ENCODE measurements around the gene RIC3. TPM values are rescaled to one million over a fixed set of nuclear protein-coding genes. Genes with fewer than 3 reads are reported as not detected.

RIC3 gene
- polyA plus RNA-seq, 4 donors = 0.45 to 3.7 (median 1.8) TPM

DNA sequence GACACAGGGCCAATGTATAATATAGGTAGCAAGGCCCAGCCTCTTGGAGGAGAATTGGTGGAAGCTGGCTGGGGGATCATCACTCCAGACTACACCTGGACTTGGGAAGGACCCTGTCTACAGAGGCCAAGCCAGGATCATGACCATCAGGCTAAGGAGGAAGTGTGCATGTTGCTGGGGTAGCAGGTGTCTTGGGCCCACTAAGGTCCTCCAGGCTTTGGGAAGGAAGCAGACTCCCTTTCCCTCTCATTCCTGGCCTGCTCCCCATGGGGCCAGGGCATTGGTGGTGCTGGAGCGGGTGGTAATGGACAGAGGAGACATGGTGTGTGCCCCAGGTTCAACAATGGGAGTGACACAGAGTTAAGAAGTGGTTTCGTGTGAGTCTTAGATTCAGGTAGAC is 103.8 kb downstream of the RIC3 start:
- WGBS, 3 donors = 93 to 96% (median 95%) methylated on average over 2 of the region's 2 CpGs
- Histone ChIP-seq H3K9me3 (ENCODE audit: control insufficient read depth in 2 of 2, insufficient read depth in 1 of 2, low read depth in 1 of 2, low read length in 1 of 2) (no peaks in the 10 kb centered on the region), H3K4me3 (ENCODE audit: low read depth in 1 of 3, low read length in 3 of 3) (no peak overlapping the region), H3K27me3 (ENCODE audit: control insufficient read depth in 3 of 3, insufficient read depth in 3 of 3, low read length in 3 of 3) (no peaks in the 10 kb centered on the region), H3K4me1 (ENCODE audit: control insufficient read depth in 3 of 3, insufficient read depth in 2 of 3, low read depth in 1 of 3, low read length in 2 of 3) (peaks cover 2 to 7% (median 3%) of the 10 kb centered on the region in 3 donors), H3K36me3 (ENCODE audit: control insufficient read depth in 3 of 3, insufficient read depth in 2 of 3, low read depth in 1 of 3, low read length in 3 of 3) (no peaks in the 10 kb centered on the region), H3K27ac (ENCODE audit: low read depth in 1 of 3, low read length in 2 of 3) (no peak overlapping the region)
- FAIRE-seq (no peak), DNase-seq (no peak)

DNA sequence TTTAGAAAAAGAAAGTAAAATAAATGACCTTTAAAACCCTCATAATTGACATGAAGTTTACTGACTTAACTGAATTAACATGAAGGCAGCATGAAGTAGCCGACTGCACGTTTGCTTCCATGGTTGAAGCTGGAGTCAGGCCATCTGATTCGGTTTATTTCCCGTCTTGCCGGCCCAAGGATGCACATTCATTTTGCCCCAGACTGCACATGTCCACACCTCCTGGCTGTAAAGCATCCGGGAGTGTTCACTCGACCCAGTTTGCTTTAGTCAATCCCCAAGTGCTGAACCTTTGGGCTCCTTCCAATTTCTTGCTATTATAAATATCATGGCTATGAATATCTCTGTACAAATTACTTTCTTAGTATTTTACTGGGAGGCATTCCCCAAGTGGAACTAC is 105.5 kb downstream of the RIC3 start:
- no peaks in the 10 kb centered on the region for H3K9me3 ChIP-seq (ENCODE audit: control insufficient read depth in 2 of 2, insufficient read depth in 1 of 2, low read depth in 1 of 2, low read length in 1 of 2)
- FAIRE-seq (no peak), DNase-seq (no peak)
- H3K36me3 ChIP-seq (ENCODE audit: control insufficient read depth in 3 of 3, insufficient read depth in 2 of 3, low read depth in 1 of 3, low read length in 3 of 3) = no peaks in the 10 kb centered on the region
- no peaks in the 10 kb centered on the region for H3K27me3 ChIP-seq (ENCODE audit: control insufficient read depth in 3 of 3, insufficient read depth in 3 of 3, low read length in 3 of 3)
- no peak overlapping the region for H3K27ac ChIP-seq (ENCODE audit: low read depth in 1 of 3, low read length in 2 of 3)
- H3K4me1 ChIP-seq (ENCODE audit: control insufficient read depth in 3 of 3, insufficient read depth in 2 of 3, low read depth in 1 of 3, low read length in 2 of 3) = peaks cover 0 to 3% (median 0%) of the 10 kb centered on the region in 3 donors
- WGBS, 3 donors = 29 to 37% (median 31%) methylated on average over 7 of the region's 7 CpGs
- no peak overlapping the region for H3K4me3 ChIP-seq (ENCODE audit: low read depth in 1 of 3, low read length in 3 of 3)

DNA sequence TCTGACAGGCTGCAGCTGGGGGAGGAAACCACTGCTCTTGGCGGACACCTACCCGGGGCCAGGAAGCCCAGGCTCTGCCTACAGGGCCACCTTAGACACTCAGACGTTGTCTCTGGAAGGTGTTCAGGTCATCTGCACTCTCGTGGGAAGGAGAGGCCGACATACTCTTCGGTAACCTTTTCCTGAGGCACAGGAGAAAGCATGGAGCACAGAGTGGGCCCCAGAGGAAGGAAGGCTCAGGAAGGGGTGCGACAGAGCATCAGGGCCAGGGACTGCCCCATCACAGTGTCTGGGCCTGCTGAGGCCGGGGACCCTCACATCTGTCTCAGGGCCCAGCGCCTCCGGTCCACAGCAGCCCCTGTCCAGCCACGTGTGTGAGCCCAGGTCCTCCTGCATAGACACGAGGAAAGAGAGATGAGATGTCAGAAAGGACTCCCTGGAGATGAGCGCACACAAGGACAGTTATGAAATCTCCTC is 106.0 kb downstream of the RIC3 start:
- Histone ChIP-seq H3K27ac (ENCODE audit: low read depth in 1 of 3, low read length in 2 of 3) (peak overlapping the region in 1 of 3 donors; percentile 9), H3K4me1 (ENCODE audit: control insufficient read depth in 3 of 3, insufficient read depth in 2 of 3, low read depth in 1 of 3, low read length in 2 of 3) (peaks cover 0 to 3% (median 0%) of the 10 kb centered on the region in 3 donors), H3K27me3 (ENCODE audit: control insufficient read depth in 3 of 3, insufficient read depth in 3 of 3, low read length in 3 of 3) (no peaks in the 10 kb centered on the region), H3K36me3 (ENCODE audit: control insufficient read depth in 3 of 3, insufficient read depth in 2 of 3, low read depth in 1 of 3, low read length in 3 of 3) (no peaks in the 10 kb centered on the region), H3K9me3 (ENCODE audit: control insufficient read depth in 2 of 2, insufficient read depth in 1 of 2, low read depth in 1 of 2, low read length in 1 of 2) (no peaks in the 10 kb centered on the region), H3K4me3 (ENCODE audit: low read depth in 1 of 3, low read length in 3 of 3) (no peak overlapping the region)
- 77 to 84% (median 78%) methylated on average over 13 of the region's 13 CpGs for WGBS, 3 donors
- FAIRE-seq (no peak), DNase-seq (no peak)

DNA sequence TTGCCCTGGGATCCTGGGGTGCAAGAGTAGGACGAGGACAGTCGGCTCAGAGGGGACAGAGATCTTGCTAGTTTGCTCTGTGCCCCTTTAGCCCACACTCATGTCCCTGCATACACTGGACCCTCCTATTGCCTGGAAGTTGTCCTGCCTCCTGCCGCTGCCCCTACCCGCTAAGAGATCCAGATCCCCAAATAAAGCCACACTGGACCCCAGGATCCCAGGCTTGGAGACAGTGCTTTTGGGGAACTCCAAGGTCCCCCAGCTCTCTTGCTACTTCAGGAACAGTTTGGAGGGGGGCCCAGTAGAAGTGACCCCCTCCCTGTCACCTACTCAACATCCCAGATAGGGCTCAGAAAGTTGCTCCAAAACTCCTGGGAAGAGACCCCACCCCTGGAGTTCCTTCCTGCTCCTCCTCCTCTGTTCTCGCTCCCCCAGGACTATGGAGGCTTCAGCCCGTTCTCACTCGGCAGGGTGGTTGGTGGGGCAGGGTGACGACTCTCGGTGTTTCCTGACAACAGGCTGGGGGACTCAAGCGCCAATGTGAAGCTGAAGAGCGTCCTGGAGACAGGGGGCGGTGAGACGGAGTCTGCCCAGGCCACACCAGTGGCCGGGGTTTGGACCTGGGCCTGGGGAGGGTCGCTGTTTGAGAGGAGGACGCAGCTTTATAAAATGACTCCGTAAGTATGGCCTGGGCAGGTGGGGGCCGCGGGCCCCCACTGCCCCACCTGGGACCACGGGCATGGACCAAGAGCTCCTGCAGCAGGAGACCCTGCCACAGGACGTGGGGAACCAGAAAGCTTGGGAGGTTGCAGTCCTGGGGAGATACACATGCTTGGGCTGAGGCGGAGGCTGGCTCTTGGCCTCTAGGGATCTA is 107.0 kb downstream of the RIC3 start:
- Histone ChIP-seq H3K4me3 (ENCODE audit: low read depth in 1 of 3, low read length in 3 of 3) (no peak overlapping the region), H3K4me1 (ENCODE audit: control insufficient read depth in 3 of 3, insufficient read depth in 2 of 3, low read depth in 1 of 3, low read length in 2 of 3) (peaks cover 0 to 5% (median 0%) of the 10 kb centered on the region in 3 donors), H3K27ac (ENCODE audit: low read depth in 1 of 3, low read length in 2 of 3) (no peak overlapping the region), H3K36me3 (ENCODE audit: control insufficient read depth in 3 of 3, insufficient read depth in 2 of 3, low read depth in 1 of 3, low read length in 3 of 3) (no peaks in the 10 kb centered on the region), H3K9me3 (ENCODE audit: control insufficient read depth in 2 of 2, insufficient read depth in 1 of 2, low read depth in 1 of 2, low read length in 1 of 2) (no peaks in the 10 kb centered on the region), H3K27me3 (ENCODE audit: control insufficient read depth in 3 of 3, insufficient read depth in 3 of 3, low read length in 3 of 3) (no peaks in the 10 kb centered on the region)
- FAIRE-seq (no peak), DNase-seq (no peak)
- WGBS, 3 donors = 91 to 94% (median 91%) methylated on average over 21 to 22 of the region's 22 CpGs

DNA sequence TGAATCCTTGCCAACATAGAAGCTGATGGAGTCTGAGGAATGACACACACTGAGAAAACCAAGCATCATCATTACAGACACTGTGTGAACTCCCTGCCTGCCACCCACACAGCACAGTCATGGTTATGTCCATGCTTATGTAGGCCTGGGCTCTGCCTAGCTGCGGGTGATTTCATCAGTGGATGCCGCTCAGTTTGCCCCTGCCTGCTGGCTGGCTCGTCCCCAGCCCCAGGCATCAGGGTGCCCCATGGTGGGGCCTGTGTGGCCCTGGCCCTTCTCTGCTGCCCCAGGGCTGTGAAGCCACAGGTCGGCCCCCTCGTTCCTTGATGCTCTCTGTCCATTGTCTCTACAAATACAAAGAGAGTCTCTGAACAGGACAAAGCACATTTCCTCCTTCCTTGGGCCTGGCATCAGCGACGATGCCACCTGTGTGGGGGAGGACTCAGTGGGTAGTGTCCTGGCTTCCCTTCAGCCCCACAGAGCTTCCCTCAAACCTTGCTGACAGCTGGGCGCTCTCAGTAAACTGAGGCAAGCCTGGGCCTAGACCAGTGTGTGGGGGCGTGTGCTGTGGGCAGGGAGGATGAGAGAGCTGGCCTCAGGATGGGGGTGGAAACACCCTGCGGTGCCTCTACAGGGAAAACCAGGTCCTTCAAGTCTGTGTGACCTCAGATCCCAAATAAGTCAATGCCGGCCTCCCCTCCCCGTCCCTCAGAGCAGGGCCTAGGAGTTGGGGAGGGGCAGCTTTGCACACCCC is 107.8 kb downstream of the RIC3 start:
- FAIRE-seq (no peak), DNase-seq (no peak)
- Histone ChIP-seq H3K36me3 (ENCODE audit: control insufficient read depth in 3 of 3, insufficient read depth in 2 of 3, low read depth in 1 of 3, low read length in 3 of 3) (no peaks in the 10 kb centered on the region), H3K9me3 (ENCODE audit: control insufficient read depth in 2 of 2, insufficient read depth in 1 of 2, low read depth in 1 of 2, low read length in 1 of 2) (no peaks in the 10 kb centered on the region), H3K27ac (ENCODE audit: low read depth in 1 of 3, low read length in 2 of 3) (no peak overlapping the region), H3K27me3 (ENCODE audit: control insufficient read depth in 3 of 3, insufficient read depth in 3 of 3, low read length in 3 of 3) (no peaks in the 10 kb centered on the region), H3K4me3 (ENCODE audit: low read depth in 1 of 3, low read length in 3 of 3) (no peak overlapping the region), H3K4me1 (ENCODE audit: control insufficient read depth in 3 of 3, insufficient read depth in 2 of 3, low read depth in 1 of 3, low read length in 2 of 3) (peaks cover 0 to 10% (median 0%) of the 10 kb centered on the region in 3 donors)
- WGBS, 3 donors = 85 to 89% (median 89%) methylated on average over 12 of the region's 12 CpGs

DNA sequence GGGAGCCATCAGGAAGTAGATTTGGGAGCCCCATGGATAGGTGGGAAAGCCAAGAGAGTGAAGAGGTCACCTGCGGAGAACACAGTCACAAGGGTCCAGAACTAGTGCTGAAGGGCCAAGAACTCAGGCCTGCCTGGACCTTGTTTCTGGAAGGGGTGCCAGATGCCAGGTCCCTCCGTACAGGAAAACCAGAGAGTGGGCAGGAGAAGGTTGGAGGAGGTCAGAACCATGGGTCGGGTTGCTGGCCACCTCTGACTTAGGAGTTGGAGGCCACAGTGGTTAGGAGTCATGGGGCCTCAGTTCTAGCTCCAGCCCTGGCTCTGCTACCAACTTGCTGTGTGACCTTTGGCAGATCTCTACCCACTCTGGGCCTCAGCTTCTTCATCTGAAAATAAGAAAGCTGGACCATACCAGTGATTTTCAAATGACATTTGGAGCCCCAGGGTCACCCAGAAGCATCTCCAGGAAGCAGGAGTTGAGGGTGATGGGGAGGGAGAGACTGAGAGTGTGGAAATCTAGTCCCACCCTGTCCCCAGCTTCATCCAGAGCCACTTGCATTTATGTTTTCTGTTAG is 108.6 kb downstream of the RIC3 start:
- FAIRE-seq (no peak), DNase-seq (no peak)
- Histone ChIP-seq H3K27ac (ENCODE audit: low read depth in 1 of 3, low read length in 2 of 3) (no peak overlapping the region), H3K9me3 (ENCODE audit: control insufficient read depth in 2 of 2, insufficient read depth in 1 of 2, low read depth in 1 of 2, low read length in 1 of 2) (no peaks in the 10 kb centered on the region), H3K36me3 (ENCODE audit: control insufficient read depth in 3 of 3, insufficient read depth in 2 of 3, low read depth in 1 of 3, low read length in 3 of 3) (no peaks in the 10 kb centered on the region), H3K4me3 (ENCODE audit: low read depth in 1 of 3, low read length in 3 of 3) (no peak overlapping the region), H3K4me1 (ENCODE audit: control insufficient read depth in 3 of 3, insufficient read depth in 2 of 3, low read depth in 1 of 3, low read length in 2 of 3) (peaks cover 0 to 10% (median 0%) of the 10 kb centered on the region in 3 donors), H3K27me3 (ENCODE audit: control insufficient read depth in 3 of 3, insufficient read depth in 3 of 3, low read length in 3 of 3) (no peaks in the 10 kb centered on the region)
- 69 to 87% (median 79%) methylated on average over 3 of the region's 3 CpGs for WGBS, 3 donors

DNA sequence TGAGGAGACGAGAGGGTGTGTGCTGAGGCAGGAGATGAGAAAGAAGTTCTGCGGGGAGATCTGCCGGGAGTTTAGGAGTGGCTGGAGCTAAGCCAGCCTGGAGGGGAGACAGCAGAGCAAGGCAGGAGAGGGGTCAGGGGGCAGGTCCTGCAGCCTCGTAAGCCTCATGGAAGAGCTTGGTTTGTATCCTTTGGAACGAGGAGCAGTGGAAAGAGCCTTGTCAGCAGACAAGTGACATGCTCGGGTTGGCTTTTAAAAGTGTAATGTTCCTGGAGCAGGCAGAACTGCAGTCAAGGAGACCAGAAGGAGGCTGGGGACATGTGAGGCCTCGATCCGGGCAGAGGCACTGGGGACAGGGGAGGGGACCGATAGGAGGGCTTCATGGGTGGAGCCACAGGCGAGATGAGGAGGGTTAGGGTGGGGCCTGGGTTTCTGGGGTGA is 109.2 kb downstream of the RIC3 start:
- 46 to 54% (median 49%) methylated on average over 10 of the region's 10 CpGs for WGBS, 3 donors
- Histone ChIP-seq H3K36me3 (ENCODE audit: control insufficient read depth in 3 of 3, insufficient read depth in 2 of 3, low read depth in 1 of 3, low read length in 3 of 3) (no peaks in the 10 kb centered on the region), H3K27ac (ENCODE audit: low read depth in 1 of 3, low read length in 2 of 3) (no peak overlapping the region), H3K27me3 (ENCODE audit: control insufficient read depth in 3 of 3, insufficient read depth in 3 of 3, low read length in 3 of 3) (no peaks in the 10 kb centered on the region), H3K9me3 (ENCODE audit: control insufficient read depth in 2 of 2, insufficient read depth in 1 of 2, low read depth in 1 of 2, low read length in 1 of 2) (no peaks in the 10 kb centered on the region), H3K4me3 (ENCODE audit: low read depth in 1 of 3, low read length in 3 of 3) (no peak overlapping the region), H3K4me1 (ENCODE audit: control insufficient read depth in 3 of 3, insufficient read depth in 2 of 3, low read depth in 1 of 3, low read length in 2 of 3) (peaks cover 0 to 10% (median 0%) of the 10 kb centered on the region in 3 donors)
- DNase-seq = no peak
- FAIRE-seq = no peak

DNA sequence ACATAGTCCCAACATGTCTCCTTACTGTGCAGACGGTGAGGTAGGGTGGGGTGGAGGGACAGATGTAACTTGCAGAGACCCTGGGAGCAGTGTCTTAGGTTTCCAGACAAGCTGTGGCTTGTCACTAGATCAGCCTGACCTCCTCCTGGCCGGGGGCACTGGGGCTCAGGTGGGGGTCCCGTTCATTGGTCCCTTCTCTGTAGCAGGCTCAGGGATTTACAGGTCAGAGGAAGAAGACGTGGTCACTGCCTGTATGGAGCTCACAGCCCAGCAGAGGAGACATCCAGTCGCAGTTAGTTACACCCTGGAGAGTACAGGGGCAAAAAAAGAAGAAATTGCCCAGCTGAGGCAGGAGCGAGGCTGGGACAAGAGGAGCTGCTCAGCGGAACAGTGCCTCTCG is 109.8 kb downstream of the RIC3 start:
- H3K9me3 ChIP-seq (ENCODE audit: control insufficient read depth in 2 of 2, insufficient read depth in 1 of 2, low read depth in 1 of 2, low read length in 1 of 2) = no peaks in the 10 kb centered on the region
- H3K4me3 ChIP-seq (ENCODE audit: low read depth in 1 of 3, low read length in 3 of 3) = no peak overlapping the region
- 84 to 89% (median 84%) methylated on average over 8 of the region's 8 CpGs for WGBS, 3 donors
- no peak for FAIRE-seq
- no peaks in the 10 kb centered on the region for H3K27me3 ChIP-seq (ENCODE audit: control insufficient read depth in 3 of 3, insufficient read depth in 3 of 3, low read length in 3 of 3)
- DNase-seq = no peak
- no peaks in the 10 kb centered on the region for H3K36me3 ChIP-seq (ENCODE audit: control insufficient read depth in 3 of 3, insufficient read depth in 2 of 3, low read depth in 1 of 3, low read length in 3 of 3)
- H3K4me1 ChIP-seq (ENCODE audit: control insufficient read depth in 3 of 3, insufficient read depth in 2 of 3, low read depth in 1 of 3, low read length in 2 of 3) = peaks cover 0 to 10% (median 0%) of the 10 kb centered on the region in 3 donors
- no peak overlapping the region for H3K27ac ChIP-seq (ENCODE audit: low read depth in 1 of 3, low read length in 2 of 3)
